Adipose tissue (tissue), 3 donors: ENCODE data around the gene SPHK2. TPM values are rescaled to one million over a fixed set of nuclear protein-coding genes. Genes with fewer than 3 reads are reported as not detected.
"Not testable (repeated sequence)": the region's sequence is repeated elsewhere in the genome, so short reads cannot be mapped to it uniquely, and the experiment has no call there.

Source experiments
- H3K27ac ChIP-seq: one replicate; pipeline ENCODE4 v1.5.1; 2013; ENCODE audit warnings: low read depth, low read length
- WGBS, 3 donors: extraction: QIAGEN DNeasy Blood & Tissue Kit; methylation state at CpG; one replicate each; pipeline ENCODE4 v1.1.7; 2013; 5-methylcytosine and 5-hydroxymethylcytosine counted together
- polyA plus RNA-seq, 3 donors: library from polyadenylated mRNA; stranded (reverse); fragments of 200-250 nt; gene quantifications; one replicate each; pipeline ENCODE4 v1.2.3, GENCODE V29; 2013
- donor health status: healthy with polysubstance abuse.
- donor health status: Bipolar disorder and iron deficiency.
- donor health status: healthy.

The SPHK2 gene
- polyA plus RNA-seq, 3 donors: 8.4 to 17.8 (median 17.7) TPM

DNA sequence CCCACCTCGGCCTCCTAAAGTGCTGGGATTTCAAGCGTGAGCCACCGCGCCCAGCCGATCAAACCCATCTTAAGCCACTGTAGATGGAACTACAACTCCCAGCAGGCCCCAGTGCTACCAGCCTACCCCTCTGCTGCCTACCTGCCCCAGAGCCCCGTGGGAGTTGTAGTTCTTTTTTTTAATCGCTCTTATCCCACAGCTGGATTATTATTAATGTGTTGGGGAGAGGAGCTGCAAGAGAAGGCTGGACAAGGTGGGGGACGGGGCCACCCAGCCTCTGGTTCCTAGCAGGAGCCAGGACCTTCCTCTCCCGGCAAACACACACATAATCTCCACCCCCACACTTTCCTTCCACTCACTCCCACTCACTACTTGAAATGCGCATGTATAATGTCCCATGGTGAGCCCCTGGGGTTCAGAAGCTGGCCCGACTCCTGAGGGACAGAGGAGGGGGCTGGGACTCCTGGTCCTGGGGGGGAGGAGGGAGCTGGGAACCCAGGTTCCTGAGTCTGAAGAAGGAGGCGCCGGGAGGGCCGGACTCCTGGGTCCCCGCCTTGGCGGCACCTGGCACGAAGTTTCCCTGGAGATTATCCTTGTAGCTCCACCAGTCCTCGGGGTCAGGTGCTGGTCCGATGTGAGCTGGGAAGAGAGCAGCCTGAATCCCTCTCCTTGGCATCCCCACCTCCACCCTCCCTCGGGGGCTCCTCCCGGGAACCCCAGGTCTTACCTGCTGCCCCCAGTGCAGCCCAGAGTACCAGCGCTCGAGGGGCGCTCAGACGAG is 25.7 kb downstream of the SPHK2 start:
- 2 to 4% (median 3%) methylated on average over 24 to 25 of the region's 25 CpGs for WGBS, 3 donors
- no peak overlapping the region for H3K27ac ChIP-seq

DNA sequence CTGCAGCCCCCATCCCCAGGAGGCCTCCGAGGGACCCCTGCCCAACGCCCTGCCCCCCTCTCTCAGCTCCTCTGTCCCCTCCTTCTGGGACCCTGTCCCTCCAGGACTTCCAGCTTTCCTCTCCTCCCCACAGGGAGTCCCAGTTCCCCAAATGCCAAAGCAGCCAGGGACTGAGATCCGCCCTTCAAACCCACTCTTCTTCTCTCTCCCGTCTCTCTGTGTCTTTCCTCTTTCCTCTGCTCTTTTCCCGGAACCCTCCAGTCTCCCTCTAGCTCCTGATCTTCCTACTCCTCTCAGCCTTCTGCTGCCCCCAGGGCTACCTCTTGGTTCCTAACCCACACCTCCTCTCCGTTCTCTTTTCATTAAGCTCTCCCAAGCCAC is 26.3 kb downstream of the SPHK2 start:
- WGBS, 3 donors: 0 to 1% (median 0%) methylated on average over 6 of the region's 6 CpGs
- no peak overlapping the region for H3K27ac ChIP-seq

DNA sequence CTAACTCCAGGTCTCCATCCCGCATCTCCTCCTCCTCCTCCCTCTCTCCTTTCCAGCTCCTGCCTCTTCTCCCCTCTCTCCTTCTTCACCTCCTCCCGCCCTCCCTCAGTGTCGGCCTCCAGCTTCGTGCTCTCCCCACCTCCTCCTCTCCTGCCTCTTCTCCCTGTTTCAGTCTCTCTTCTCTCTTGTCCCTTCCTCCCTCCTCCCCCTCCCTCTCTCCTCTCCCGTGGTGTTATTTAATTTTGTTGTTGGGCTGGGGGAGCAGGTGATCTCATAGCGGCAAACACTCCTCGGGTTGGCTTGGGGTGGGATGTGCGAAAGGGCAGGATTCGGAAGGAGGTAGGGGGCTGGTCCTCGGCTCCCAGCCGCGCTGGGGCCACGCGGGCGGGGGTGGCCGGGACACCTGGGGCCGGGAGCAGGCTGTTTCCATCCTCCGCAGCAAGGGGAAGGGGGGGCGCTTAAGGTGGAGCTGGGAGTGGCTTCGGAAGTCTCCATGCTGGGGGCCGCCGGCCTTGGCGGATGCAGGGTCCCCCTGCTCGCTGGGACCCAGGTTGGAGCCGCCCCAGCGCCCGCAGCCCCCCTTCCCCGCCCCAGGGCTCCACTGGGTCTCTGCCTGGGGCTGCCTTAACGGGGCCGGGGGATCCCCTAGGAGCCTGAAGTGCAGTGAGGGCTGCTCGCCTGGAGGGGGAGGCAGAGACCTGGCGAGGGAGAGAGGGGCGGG is 26.9 kb downstream of the SPHK2 start, which contains the start of gene CA11:
Gene CA11, minus strand, starts transcription at position 187 of the 721 bp plus-strand sequence. CDS start 555 bp downstream, outside the sequence.
- no peak within 1 kb of the TSS for H3K27ac ChIP-seq
- 0 to 1% (median 0%) methylated on average over 28 to 33 of the region's 33 CpGs for WGBS, 3 donors

DNA sequence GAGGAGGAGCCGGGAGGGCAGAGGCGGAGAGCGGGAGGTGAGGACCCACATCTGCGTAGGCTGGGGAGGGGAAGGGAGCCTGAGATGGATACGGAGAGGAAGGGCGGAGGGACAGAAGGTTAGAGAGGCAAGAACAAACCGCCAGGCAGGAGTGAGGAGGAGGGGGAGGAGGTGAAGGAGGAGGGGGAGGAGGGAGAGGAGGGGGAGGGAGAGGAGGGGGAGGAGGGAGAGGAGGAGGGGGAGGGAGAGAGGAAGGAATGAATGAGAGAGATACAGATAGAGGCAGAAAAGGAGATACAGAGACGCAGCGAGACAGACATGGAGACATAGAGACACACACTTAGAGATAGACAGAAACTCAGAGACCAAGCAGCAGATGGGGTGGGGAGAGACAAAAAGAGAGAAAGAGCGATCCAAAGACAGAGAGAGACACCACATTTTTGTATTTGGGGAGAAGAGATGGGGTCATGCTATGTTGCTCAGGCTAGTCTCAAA is 27.5 kb downstream of the SPHK2 start:
- 11 to 32% (median 17%) methylated on average over 3 to 8 of the region's 10 CpGs for WGBS, 3 donors
- no peak overlapping the region for H3K27ac ChIP-seq

GRCh38 chr19:48648134-48648533 is 28.8 kb downstream of the SPHK2 start:
- H3K27ac ChIP-seq: no peak overlapping the region
- 75 to 80% (median 80%) methylated on average over 2 of the region's 2 CpGs for WGBS, 3 donors

GRCh38 chr19:48650974-48651682 is 31.8 kb downstream of the SPHK2 start:
- no peak overlapping the region for H3K27ac ChIP-seq
- 92 to 95% (median 93%) methylated on average over 12 of the region's 12 CpGs for WGBS, 3 donors

- no peak overlapping the region for H3K27ac ChIP-seq
- 74 to 94% (median 79%) methylated on average over 5 of the region's 5 CpGs for WGBS, 3 donors
Measured at GRCh38 chr19:48651683-48652048, 32.4 kb downstream of the SPHK2 start.

- no peak overlapping the region for H3K27ac ChIP-seq
- WGBS, 3 donors: 34 to 52% (median 45%) methylated on average over 11 of the region's 11 CpGs
Measured at GRCh38 chr19:48654299-48655059, 35.2 kb downstream of the SPHK2 start.

- 48 to 60% (median 58%) methylated on average over 16 of the region's 16 CpGs for WGBS, 3 donors
- no peak overlapping the region for H3K27ac ChIP-seq
Measured at GRCh38 chr19:48656840-48657474, 37.7 kb downstream of the SPHK2 start.

- WGBS, 3 donors: 91 to 95% (median 93%) methylated on average over 5 of the region's 5 CpGs
Measured at GRCh38 chr19:48657828-48658227, 38.5 kb downstream of the SPHK2 start.

GRCh38 chr19:48658483-48658882 is 39.2 kb downstream of the SPHK2 start:
- 94 to 96% (median 95%) methylated on average over 6 of the region's 6 CpGs for WGBS, 3 donors
- H3K27ac ChIP-seq: no peak overlapping the region

More at GRCh38 chr19:48657828-48658227, 38.5 kb downstream of the SPHK2 start:
- not testable (repeated sequence) for H3K27ac ChIP-seq

DNA sequence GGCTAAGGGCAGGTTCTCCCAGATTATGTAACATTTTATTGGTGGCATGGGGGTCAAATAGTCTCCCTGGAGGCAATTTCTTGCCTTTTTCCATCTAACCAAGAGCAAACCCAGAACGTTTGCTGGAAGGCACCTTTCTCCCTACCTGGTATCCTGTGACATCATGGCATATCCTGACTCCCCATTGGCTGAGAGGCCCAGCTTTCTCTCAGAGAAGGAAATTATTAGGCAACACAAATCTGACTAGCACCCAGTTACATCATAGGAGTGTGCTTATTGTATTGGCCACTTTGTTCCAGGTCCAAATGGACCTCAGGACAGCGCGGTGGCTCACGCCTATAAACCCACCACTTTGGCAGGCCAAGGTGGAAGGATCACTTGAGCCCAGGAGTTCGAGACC is 40.5 kb downstream of the SPHK2 start:
- H3K27ac ChIP-seq: no peak overlapping the region

GRCh38 chr19:48660852-48661710 is 41.8 kb downstream of the SPHK2 start:
- no peak overlapping the region for H3K27ac ChIP-seq
- WGBS, 3 donors: 52 to 62% (median 54%) methylated on average over 35 of the region's 35 CpGs

More for the DNA sequence above, 40.5 kb downstream of the SPHK2 start:
- WGBS, 3 donors: 81 to 84% (median 81%) methylated on average over 5 of the region's 5 CpGs

- 93 to 94% (median 93%) methylated on average over 50 of the region's 50 CpGs for WGBS, 3 donors
- H3K27ac ChIP-seq: no peak overlapping the region
Measured at GRCh38 chr19:48661711-48662090, 42.4 kb downstream of the SPHK2 start.

- 83 to 92% (median 89%) methylated on average over 4 of the region's 4 CpGs for WGBS, 3 donors
- H3K27ac ChIP-seq: no peak overlapping the region
Measured at GRCh38 chr19:48663667-48664066, 44.4 kb downstream of the SPHK2 start.

DNA sequence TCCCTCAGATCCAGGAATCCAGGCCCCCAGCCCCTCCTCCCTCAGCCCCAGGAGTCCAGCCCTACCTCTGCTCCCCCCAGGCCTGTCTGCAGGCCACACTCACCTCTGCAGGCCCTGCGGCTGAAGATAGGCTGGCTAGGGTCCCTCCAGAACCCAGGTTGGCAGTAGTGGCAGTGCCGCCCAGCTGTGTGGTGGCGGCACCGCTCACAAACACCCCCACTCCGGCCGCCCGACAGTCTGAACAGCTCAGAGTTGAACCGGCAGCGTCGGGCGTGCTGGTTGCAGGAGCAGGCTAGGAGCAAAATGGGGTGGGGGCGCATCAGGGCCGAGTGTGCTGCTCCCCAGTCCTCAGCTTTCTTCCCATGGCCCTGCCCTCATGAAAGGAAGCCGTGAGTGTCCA is 45.2 kb downstream of the SPHK2 start:
- no peak overlapping the region for H3K27ac ChIP-seq
- 85 to 89% (median 88%) methylated on average over 13 to 14 of the region's 14 CpGs for WGBS, 3 donors

GRCh38 chr19:48665786-48666185 is 46.5 kb downstream of the SPHK2 start:
- WGBS, 3 donors: 77 to 91% (median 89%) methylated on average over 6 of the region's 6 CpGs
- H3K27ac ChIP-seq: no peak overlapping the region
